ENCODE results near the gene ARHGEF17.

DNA sequence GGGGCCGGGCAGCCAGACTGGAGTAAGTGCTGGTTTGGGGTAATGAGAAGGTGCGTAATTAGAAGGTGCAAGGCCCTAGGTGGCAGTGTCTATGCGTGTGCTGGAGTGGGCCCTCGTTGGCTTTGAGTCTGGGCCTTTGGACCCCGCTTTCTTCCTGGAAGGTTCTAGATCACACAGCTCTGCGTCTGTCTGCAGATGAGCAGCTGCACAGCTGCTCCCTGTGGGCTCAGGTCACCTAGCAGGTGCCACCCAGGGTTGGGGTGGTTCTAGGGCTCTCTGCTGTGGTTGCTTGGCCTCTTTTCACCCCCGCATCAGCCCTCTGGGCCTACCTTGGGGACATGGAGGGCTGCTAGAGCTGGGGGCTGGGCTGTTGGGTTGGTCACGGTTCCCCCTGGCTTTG, 78.5 kb downstream of the ARHGEF17 start:
- TF ChIP-seq, protein P1, sequence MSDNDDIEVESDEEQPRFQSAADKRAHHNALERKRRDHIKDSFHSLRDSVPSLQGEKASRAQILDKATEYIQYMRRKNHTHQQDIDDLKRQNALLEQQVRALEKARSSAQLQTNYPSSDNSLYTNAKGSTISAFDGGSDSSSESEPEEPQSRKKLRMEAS (IDR thresholded peaks at IDR 0.05), result no peak
- no peak for TF ChIP-seq RAD21 (conservative IDR thresholded peaks at IDR 0.05 in 1 of 2, IDR thresholded peaks at IDR 0.05 in 1 of 2)
- TF ChIP-seq, protein P2, sequence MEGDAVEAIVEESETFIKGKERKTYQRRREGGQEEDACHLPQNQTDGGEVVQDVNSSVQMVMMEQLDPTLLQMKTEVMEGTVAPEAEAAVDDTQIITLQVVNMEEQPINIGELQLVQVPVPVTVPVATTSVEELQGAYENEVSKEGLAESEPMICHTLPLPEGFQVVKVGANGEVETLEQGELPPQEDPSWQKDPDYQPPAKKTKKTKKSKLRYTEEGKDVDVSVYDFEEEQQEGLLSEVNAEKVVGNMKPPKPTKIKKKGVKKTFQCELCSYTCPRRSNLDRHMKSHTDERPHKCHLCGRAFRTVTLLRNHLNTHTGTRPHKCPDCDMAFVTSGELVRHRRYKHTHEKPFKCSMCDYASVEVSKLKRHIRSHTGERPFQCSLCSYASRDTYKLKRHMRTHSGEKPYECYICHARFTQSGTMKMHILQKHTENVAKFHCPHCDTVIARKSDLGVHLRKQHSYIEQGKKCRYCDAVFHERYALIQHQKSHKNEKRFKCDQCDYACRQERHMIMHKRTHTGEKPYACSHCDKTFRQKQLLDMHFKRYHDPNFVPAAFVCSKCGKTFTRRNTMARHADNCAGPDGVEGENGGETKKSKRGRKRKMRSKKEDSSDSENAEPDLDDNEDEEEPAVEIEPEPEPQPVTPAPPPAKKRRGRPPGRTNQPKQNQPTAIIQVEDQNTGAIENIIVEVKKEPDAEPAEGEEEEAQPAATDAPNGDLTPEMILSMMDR (IDR thresholded peaks at IDR 0.05), result no peak
- no peak for TF ChIP-seq SREBF2 (IDR thresholded peaks at IDR 0.05)
- TF ChIP-seq, protein P3, sequence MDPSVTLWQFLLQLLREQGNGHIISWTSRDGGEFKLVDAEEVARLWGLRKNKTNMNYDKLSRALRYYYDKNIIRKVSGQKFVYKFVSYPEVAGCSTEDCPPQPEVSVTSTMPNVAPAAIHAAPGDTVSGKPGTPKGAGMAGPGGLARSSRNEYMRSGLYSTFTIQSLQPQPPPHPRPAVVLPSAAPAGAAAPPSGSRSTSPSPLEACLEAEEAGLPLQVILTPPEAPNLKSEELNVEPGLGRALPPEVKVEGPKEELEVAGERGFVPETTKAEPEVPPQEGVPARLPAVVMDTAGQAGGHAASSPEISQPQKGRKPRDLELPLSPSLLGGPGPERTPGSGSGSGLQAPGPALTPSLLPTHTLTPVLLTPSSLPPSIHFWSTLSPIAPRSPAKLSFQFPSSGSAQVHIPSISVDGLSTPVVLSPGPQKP (IDR thresholded peaks at IDR 0.05; ENCODE audit: low read depth, low read length), result no peak
- TF ChIP-seq, protein P4, sequence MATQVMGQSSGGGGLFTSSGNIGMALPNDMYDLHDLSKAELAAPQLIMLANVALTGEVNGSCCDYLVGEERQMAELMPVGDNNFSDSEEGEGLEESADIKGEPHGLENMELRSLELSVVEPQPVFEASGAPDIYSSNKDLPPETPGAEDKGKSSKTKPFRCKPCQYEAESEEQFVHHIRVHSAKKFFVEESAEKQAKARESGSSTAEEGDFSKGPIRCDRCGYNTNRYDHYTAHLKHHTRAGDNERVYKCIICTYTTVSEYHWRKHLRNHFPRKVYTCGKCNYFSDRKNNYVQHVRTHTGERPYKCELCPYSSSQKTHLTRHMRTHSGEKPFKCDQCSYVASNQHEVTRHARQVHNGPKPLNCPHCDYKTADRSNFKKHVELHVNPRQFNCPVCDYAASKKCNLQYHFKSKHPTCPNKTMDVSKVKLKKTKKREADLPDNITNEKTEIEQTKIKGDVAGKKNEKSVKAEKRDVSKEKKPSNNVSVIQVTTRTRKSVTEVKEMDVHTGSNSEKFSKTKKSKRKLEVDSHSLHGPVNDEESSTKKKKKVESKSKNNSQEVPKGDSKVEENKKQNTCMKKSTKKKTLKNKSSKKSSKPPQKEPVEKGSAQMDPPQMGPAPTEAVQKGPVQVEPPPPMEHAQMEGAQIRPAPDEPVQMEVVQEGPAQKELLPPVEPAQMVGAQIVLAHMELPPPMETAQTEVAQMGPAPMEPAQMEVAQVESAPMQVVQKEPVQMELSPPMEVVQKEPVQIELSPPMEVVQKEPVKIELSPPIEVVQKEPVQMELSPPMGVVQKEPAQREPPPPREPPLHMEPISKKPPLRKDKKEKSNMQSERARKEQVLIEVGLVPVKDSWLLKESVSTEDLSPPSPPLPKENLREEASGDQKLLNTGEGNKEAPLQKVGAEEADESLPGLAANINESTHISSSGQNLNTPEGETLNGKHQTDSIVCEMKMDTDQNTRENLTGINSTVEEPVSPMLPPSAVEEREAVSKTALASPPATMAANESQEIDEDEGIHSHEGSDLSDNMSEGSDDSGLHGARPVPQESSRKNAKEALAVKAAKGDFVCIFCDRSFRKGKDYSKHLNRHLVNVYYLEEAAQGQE (IDR thresholded peaks at IDR 0.05), result no peak
- no peak for TF ChIP-seq ZFP36 (IDR thresholded peaks at IDR 0.05; ENCODE audit: borderline replicate concordance, partially characterized antibody)
- TF ChIP-seq MAZ (IDR thresholded peaks at IDR 0.05; ENCODE audit: borderline replicate concordance, low read depth, low read length), result no peak
- TF ChIP-seq CHD4 (IDR thresholded peaks at IDR 0.05; ENCODE audit: borderline replicate concordance), result no peak
- no peak for TF ChIP-seq POLR2A (IDR thresholded peaks at IDR 0.05; ENCODE audit: low read length)
- no peak for TF ChIP-seq EP300 (IDR thresholded peaks at IDR 0.05)

All from A549 (cell line).